ENCODE measurements around the gene NID2.
A peak's percentile ranks its signal among the peaks of the same experiment; 100 is the strongest.

The NID2 gene

GRCh38 chr14:52031781-52032180, 37.1 kb downstream of the NID2 start:
- TF ChIP-seq, protein P1, sequence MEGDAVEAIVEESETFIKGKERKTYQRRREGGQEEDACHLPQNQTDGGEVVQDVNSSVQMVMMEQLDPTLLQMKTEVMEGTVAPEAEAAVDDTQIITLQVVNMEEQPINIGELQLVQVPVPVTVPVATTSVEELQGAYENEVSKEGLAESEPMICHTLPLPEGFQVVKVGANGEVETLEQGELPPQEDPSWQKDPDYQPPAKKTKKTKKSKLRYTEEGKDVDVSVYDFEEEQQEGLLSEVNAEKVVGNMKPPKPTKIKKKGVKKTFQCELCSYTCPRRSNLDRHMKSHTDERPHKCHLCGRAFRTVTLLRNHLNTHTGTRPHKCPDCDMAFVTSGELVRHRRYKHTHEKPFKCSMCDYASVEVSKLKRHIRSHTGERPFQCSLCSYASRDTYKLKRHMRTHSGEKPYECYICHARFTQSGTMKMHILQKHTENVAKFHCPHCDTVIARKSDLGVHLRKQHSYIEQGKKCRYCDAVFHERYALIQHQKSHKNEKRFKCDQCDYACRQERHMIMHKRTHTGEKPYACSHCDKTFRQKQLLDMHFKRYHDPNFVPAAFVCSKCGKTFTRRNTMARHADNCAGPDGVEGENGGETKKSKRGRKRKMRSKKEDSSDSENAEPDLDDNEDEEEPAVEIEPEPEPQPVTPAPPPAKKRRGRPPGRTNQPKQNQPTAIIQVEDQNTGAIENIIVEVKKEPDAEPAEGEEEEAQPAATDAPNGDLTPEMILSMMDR (IDR thresholded peaks at IDR 0.05; ENCODE audit: low read length, missing control alignments), result no peak
- DNase-seq (ENCODE audit: low read depth), result peak; percentile 95
- no peak overlapping the region for H3K4me3 ChIP-seq (replicated peaks; ENCODE audit: low read depth, low read length)

DNA sequence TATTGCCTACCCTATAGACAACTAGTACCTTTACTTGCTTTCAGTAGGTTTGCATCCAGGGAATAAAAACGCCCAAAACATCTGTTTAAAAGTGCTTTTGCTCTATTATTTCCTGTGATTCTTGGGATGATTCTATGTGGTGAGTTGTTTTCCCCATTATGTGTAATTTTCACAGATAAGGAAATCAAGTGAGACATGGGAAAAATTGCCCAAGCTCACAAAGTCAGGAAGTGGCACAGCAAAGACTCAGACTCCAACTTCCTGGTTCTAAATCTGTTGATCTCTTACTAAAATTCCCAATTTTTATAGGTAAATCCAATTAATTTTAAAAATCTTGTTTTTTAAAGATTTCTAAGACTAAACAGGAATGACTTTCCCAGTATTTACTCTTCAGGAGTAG, 39.0 kb downstream of the NID2 start:
- H3K4me3 ChIP-seq (replicated peaks; ENCODE audit: low read depth, low read length), result no peak overlapping the region
- TF ChIP-seq, protein P1 (IDR thresholded peaks at IDR 0.05; ENCODE audit: low read length, missing control alignments), result no peak
- DNase-seq (ENCODE audit: low read depth), result peak; percentile 71

- H3K4me3 ChIP-seq (replicated peaks; ENCODE audit: low read depth, low read length), result no peak overlapping the region
- TF ChIP-seq, protein P1 (IDR thresholded peaks at IDR 0.05; ENCODE audit: low read length, missing control alignments), result no peak
- no peak for DNase-seq (ENCODE audit: low read depth)
Measured at GRCh38 chr14:52026901-52027300, 42.0 kb downstream of the NID2 start.

GRCh38 chr14:52026017-52026660, 42.7 kb downstream of the NID2 start:
- no peak overlapping the region for H3K4me3 ChIP-seq (replicated peaks; ENCODE audit: low read depth, low read length)
- TF ChIP-seq, protein P1 (IDR thresholded peaks at IDR 0.05; ENCODE audit: low read length, missing control alignments), result no peak
- no peak for DNase-seq (ENCODE audit: low read depth)

GRCh38 chr14:52025310-52025709, 43.5 kb downstream of the NID2 start:
- TF ChIP-seq, protein P1 (IDR thresholded peaks at IDR 0.05; ENCODE audit: low read length, missing control alignments), result no peak
- peak; percentile 97 for DNase-seq (ENCODE audit: low read depth)
- H3K4me3 ChIP-seq (replicated peaks; ENCODE audit: low read depth, low read length), result no peak overlapping the region

DNA sequence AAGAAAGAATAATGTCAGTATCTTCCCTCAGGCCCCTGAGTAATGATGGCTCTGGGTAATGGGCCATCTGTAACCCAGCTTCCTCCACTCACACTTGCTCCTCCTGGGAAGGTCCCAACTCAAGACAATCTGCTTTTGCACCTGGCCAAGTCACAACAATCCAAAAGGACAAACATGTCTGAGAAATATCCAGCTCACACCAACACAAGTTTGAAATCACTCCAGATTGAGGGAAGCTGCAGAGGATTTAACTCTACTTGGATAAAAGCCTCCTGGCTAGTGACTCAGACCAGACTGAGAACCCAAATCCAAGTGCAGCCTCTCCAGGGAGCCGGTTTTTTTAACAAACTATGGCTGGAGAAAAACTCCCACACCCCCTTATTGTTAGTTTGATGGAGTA, 45.3 kb downstream of the NID2 start:
- no peak overlapping the region for H3K4me3 ChIP-seq (replicated peaks; ENCODE audit: low read depth, low read length)
- DNase-seq (ENCODE audit: low read depth), result peak; percentile 86
- TF ChIP-seq, protein P1 (IDR thresholded peaks at IDR 0.05; ENCODE audit: low read length, missing control alignments), result no peak

DNA sequence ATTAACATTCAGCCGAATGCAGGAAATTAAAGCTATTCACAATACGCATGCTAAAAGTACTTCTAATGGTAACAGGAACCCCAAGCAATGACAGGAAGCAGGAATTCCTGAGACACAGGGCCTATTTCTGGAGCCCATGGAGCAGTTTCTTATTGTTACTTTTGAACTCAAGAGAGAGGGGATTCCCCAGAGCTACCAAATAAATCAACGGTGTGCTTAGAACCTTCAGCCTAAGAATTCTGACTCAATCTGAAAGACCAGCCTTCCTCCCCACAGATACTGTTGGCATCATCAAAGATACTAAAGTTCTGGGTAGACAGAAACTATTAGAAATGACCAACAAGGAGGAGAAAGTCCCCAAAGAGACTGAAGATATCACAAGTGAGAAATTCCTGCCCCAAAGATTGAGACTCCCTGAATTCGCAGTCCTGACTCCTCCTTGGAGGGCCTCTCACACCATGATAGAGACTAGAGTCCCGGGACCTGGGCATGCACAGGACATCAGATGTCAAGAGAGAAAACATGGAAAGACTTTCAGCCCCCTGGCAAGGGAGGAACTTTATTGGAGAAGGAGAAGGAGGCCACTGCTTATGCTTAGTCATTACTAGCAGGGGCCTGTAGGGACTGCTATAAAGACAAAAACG, 46.8 kb downstream of the NID2 start:
- no peak for DNase-seq (ENCODE audit: low read depth)
- H3K4me3 ChIP-seq (replicated peaks; ENCODE audit: low read depth, low read length), result no peak overlapping the region
- TF ChIP-seq, protein P1 (IDR thresholded peaks at IDR 0.05; ENCODE audit: low read length, missing control alignments), result no peak

All from fibroblast of pulmonary artery (primary cell).